GM23338 (cell line): ENCODE measurements around the gene PRSS56. TPM values are rescaled to one million over a fixed set of nuclear protein-coding genes. Genes with fewer than 3 reads are reported as not detected.

ENCODE experiments used
- ATAC-seq: fragments of 200-7000 bp; cut with Tn5 transposase; 3 replicates; pipeline ENCODE4 v1.9.1; 2020
- DNase-seq: peaks from one replicate; pipeline ENCODE4 v3.0.0-alpha.2; 2015; ENCODE audit warnings: low spot score
- H2AFZ ChIP-seq: fragments of 200-600 bp; sonication (generic); 2 replicates; pipeline ENCODE4 v1.8.0; 2016; ENCODE audit warnings: antibody characterized with exemption, mild to moderate bottlenecking, moderate library complexity
- H3F3A ChIP-seq: fragments of 200-600 bp; sonication (generic); replicated peaks from 2 replicates; pipeline ENCODE4 v1.8.0; 2017; ENCODE audit warnings: antibody characterized with exemption, mixed run types, low read depth
- H3K27ac ChIP-seq: fragments of 200-600 bp; sonication (generic); 2 replicates; pipeline ENCODE4 v1.6.1; 2016; ENCODE audit warnings: low read depth
- H3K27me3 ChIP-seq: fragments of 200-600 bp; sonication (generic); 2 replicates; pipeline ENCODE4 v1.8.0; 2016; ENCODE audit warnings: mild to moderate bottlenecking, mixed run types, moderate library complexity; ENCODE audit not compliant: insufficient read depth
- H3K36me3 ChIP-seq: fragments of 200-600 bp; sonication (generic); 2 replicates; pipeline ENCODE4 v1.8.0; 2016; ENCODE audit warnings: mild to moderate bottlenecking; ENCODE audit not compliant: insufficient read depth
- H3K4me1 ChIP-seq: fragments of 200-600 bp; sonication (generic); 2 replicates; pipeline ENCODE4 v1.8.0; 2016; ENCODE audit warnings: mild to moderate bottlenecking, moderate library complexity; ENCODE audit not compliant: insufficient read depth
- H3K4me2 ChIP-seq: fragments of 200-600 bp; sonication (generic); 2 replicates; pipeline ENCODE4 v1.7.1; 2017; ENCODE audit warnings: mixed run types
- H3K4me3 ChIP-seq: fragments of 200-600 bp; sonication (generic); 2 replicates; pipeline ENCODE4 v1.6.1; 2016; ENCODE audit warnings: mixed run types
- H3K79me2 ChIP-seq: fragments of 200-600 bp; sonication (generic); replicated peaks from 2 replicates; pipeline ENCODE4 v1.8.0; 2017; ENCODE audit warnings: mild to moderate bottlenecking; ENCODE audit not compliant: insufficient read depth
- H3K9me2 ChIP-seq: fragments of 200-600 bp; sonication (generic); 2 replicates; pipeline ENCODE4 v1.8.0; 2017; ENCODE audit not compliant: insufficient read depth
- H4K20me1 ChIP-seq: fragments of 200-600 bp; sonication (generic); replicated peaks from 2 replicates; pipeline ENCODE4 v1.8.0; 2017; ENCODE audit warnings: mild to moderate bottlenecking; ENCODE audit not compliant: insufficient read depth
- H3K27ac Mint-ChIP-seq: 2 replicates; pipeline ENCODE4 v1.8.0; 2020; ENCODE audit warnings: inconsistent platforms, mild to moderate bottlenecking, moderate library complexity, mixed read lengths
- H3K27me3 Mint-ChIP-seq: 3 replicates; pipeline ENCODE4 v1.8.0; 2022; ENCODE audit warnings: low read depth, mild to moderate bottlenecking, moderate library complexity, mixed read lengths, inconsistent platforms; ENCODE audit not compliant: insufficient read depth, poor library complexity
- H3K36me3 Mint-ChIP-seq: 3 replicates; pipeline ENCODE4 v1.8.0; 2021; ENCODE audit warnings: low read depth, mild to moderate bottlenecking, inconsistent platforms, moderate library complexity, mixed read lengths
- H3K4me1 Mint-ChIP-seq: 3 replicates; pipeline ENCODE4 v1.8.0; 2020; ENCODE audit warnings: mild to moderate bottlenecking, inconsistent platforms, mixed read lengths
- H3K4me3 Mint-ChIP-seq: 3 replicates; pipeline ENCODE4 v1.8.0; 2021; ENCODE audit warnings: moderate library complexity, mild to moderate bottlenecking, inconsistent platforms, mixed read lengths
- H3K9me3 Mint-ChIP-seq: 3 replicates; pipeline ENCODE4 v1.8.0; 2020; ENCODE audit warnings: moderate library complexity, mild to moderate bottlenecking, inconsistent platforms, mixed read lengths
- CREB1 ChIP-seq: fragments of 250-450 bp; sonication (Bioruptor Pico); IDR thresholded peaks from 2 replicates; pipeline ENCODE4 v1.5.0; 2020; ENCODE audit warnings: low read depth, mild to moderate bottlenecking, moderate library complexity
- ETS1 ChIP-seq: IDR thresholded peaks from 2 replicates; pipeline ENCODE4 v1.6.1; 2016; ENCODE audit warnings: antibody characterized with exemption
- NANOG ChIP-seq: IDR thresholded peaks from 2 replicates; pipeline ENCODE4 v1.6.1; 2016; ENCODE audit warnings: antibody characterized with exemption, borderline replicate concordance
- POLR2AphosphoS5 ChIP-seq: IDR thresholded peaks from 2 replicates; pipeline ENCODE4 v1.6.1; 2016; ENCODE audit warnings: antibody characterized with exemption, low read depth
- ZNF114 ChIP-seq: fragments of 250-450 bp; sonication (Bioruptor Pico); IDR thresholded peaks from 2 replicates; pipeline ENCODE4 v1.5.0; 2020; ENCODE audit warnings: mild to moderate bottlenecking, moderate library complexity
- polyA plus RNA-seq: library from polyadenylated mRNA; unstranded; fragments of >200 nt; fragmentation: Nextera tagmentation; extraction: Ambion mirVana; gene quantifications from 2 replicates; pipeline ENCODE4 v1.2.1, GENCODE V29; 2016
- total RNA-seq: library from RNA; depleted of rRNA; stranded (reverse); fragments of >200 nt; shearing (Covaris generic); gene quantifications from 2 replicates; pipeline ENCODE4 v1.2.3, GENCODE V29; 2014
- TF ChIP-seq, protein P1 (sequence below): IDR thresholded peaks from one replicate; pipeline ENCODE4 v1.6.1; 2018; ENCODE audit warnings: antibody characterized with exemption; ENCODE audit not compliant: unreplicated experiment
- TF ChIP-seq, protein P2 (sequence below), 2 experiments: fragments of 200-600 bp in 1 of 2; sonication (generic) in 1 of 2; conservative IDR thresholded peaks; 2 replicates each; pipeline versions ENCODE4 v1.5.1 to v1.6.1; 2016 to 2017; ENCODE audit warnings: antibody characterized with exemption in 2 of 2, low read depth in 2 of 2, mild to moderate bottlenecking in 2 of 2, moderate library complexity in 1 of 2
- TF ChIP-seq, protein P3 (sequence below): fragments of 250-450 bp; sonication (Bioruptor Pico); IDR thresholded peaks from 2 replicates; pipeline ENCODE4 v1.5.0; 2020; ENCODE audit warnings: mild to moderate bottlenecking, moderate library complexity

PRSS56 gene
- total and polyA plus RNA-seq, 2 experiments from 2014 or later, result 0.27 to 0.31 TPM

DNA sequence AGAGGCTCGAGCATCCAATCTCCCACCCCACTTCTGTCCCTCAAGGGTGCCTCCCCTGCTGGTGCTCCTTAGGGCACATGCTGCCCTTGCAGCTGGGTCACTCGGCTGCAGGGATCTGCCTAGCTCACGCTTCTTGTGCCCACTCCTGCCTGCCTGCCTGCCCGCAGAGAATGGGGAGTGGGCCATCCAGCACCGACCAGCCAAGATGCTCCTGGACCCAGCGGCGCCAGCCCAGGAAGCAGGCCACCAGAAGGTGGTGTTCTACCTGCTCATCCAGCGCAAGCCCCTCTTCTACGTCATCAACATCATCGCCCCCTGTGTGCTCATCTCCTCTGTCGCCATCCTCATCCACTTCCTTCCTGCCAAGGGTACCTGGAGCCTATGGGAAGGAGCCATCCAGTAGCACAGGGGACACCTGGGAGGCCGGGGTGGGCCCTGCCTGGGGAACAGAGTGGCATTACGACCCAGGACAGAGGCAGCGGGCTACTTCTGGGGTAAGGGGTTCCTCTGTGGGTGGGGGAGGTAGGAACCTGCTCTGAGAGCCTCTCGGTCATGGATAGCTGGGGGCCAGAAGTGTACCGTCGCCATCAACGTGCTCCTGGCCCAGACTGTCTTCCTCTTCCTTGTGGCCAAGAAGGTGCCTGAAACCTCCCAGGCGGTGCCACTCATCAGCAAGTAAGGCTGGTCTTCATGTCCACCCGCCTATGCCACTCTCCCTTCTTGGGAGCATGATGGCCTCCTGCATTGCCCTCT is 22.7 kb downstream of the PRSS56 start:
- Histone ChIP-seq H3K4me3 (no peak overlapping the region), H3K36me3 (peaks cover 7% of the 10 kb centered on the region; the same call in 1 of the 2 replicates), H3K79me2 (peaks cover 14% of the 10 kb centered on the region), H3K4me2 (no peak overlapping the region), H3K4me1 (peaks cover 4% of the 10 kb centered on the region; the same call in 1 of the 2 replicates), H2AFZ (no peak overlapping the region), H4K20me1 (0 out of 2 replicates have a peak, but pooled peaks cover under 1% of the 10 kb centered on the region), H3K27ac (no peak overlapping the region), H3K27me3 (no peaks in the 10 kb centered on the region), H3F3A (no peaks in the 10 kb centered on the region), H3K9me2 (no peaks in the 10 kb centered on the region)
- H3K4me1 Mint-ChIP-seq, result peaks cover 25% of the 10 kb centered on the region
- H3K4me3 Mint-ChIP-seq, result no peak overlapping the region
- ATAC-seq (no peak), DNase-seq (no peak)
- no peak overlapping the region for H3K27ac Mint-ChIP-seq
- H3K27me3 Mint-ChIP-seq, result peaks cover 9% of the 10 kb centered on the region
- TF ChIP-seq, protein P1, sequence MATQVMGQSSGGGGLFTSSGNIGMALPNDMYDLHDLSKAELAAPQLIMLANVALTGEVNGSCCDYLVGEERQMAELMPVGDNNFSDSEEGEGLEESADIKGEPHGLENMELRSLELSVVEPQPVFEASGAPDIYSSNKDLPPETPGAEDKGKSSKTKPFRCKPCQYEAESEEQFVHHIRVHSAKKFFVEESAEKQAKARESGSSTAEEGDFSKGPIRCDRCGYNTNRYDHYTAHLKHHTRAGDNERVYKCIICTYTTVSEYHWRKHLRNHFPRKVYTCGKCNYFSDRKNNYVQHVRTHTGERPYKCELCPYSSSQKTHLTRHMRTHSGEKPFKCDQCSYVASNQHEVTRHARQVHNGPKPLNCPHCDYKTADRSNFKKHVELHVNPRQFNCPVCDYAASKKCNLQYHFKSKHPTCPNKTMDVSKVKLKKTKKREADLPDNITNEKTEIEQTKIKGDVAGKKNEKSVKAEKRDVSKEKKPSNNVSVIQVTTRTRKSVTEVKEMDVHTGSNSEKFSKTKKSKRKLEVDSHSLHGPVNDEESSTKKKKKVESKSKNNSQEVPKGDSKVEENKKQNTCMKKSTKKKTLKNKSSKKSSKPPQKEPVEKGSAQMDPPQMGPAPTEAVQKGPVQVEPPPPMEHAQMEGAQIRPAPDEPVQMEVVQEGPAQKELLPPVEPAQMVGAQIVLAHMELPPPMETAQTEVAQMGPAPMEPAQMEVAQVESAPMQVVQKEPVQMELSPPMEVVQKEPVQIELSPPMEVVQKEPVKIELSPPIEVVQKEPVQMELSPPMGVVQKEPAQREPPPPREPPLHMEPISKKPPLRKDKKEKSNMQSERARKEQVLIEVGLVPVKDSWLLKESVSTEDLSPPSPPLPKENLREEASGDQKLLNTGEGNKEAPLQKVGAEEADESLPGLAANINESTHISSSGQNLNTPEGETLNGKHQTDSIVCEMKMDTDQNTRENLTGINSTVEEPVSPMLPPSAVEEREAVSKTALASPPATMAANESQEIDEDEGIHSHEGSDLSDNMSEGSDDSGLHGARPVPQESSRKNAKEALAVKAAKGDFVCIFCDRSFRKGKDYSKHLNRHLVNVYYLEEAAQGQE, result no peak
- TF ChIP-seq NANOG, result no peak
- no peak for TF ChIP-seq POLR2AphosphoS5
- TF ChIP-seq, protein P2, sequence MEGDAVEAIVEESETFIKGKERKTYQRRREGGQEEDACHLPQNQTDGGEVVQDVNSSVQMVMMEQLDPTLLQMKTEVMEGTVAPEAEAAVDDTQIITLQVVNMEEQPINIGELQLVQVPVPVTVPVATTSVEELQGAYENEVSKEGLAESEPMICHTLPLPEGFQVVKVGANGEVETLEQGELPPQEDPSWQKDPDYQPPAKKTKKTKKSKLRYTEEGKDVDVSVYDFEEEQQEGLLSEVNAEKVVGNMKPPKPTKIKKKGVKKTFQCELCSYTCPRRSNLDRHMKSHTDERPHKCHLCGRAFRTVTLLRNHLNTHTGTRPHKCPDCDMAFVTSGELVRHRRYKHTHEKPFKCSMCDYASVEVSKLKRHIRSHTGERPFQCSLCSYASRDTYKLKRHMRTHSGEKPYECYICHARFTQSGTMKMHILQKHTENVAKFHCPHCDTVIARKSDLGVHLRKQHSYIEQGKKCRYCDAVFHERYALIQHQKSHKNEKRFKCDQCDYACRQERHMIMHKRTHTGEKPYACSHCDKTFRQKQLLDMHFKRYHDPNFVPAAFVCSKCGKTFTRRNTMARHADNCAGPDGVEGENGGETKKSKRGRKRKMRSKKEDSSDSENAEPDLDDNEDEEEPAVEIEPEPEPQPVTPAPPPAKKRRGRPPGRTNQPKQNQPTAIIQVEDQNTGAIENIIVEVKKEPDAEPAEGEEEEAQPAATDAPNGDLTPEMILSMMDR (conservative IDR thresholded peaks at IDR 0.05; ENCODE audit: low read depth in 2 of 2), result no peak
- no peak for TF ChIP-seq ETS1
- no peak for TF ChIP-seq ZNF114 (CRISPR knock-in tag)
- H3K36me3 Mint-ChIP-seq, result peaks cover 13% of the 10 kb centered on the region
- no peaks in the 10 kb centered on the region for H3K9me3 Mint-ChIP-seq

- DNase-seq, result no peak
- Histone ChIP-seq H3F3A (no peaks in the 10 kb centered on the region), H3K4me3 (no peak overlapping the region), H4K20me1 (0 out of 2 replicates have a peak, but pooled peaks cover 3% of the 10 kb centered on the region), H2AFZ (no peak overlapping the region), H3K79me2 (peaks cover 20% of the 10 kb centered on the region), H3K27me3 (no peaks in the 10 kb centered on the region), H3K36me3 (peaks cover 7% of the 10 kb centered on the region; the same call in 1 of the 2 replicates), H3K4me2 (no peak overlapping the region), H3K4me1 (peaks cover under 1% of the 10 kb centered on the region; the same call in 1 of the 2 replicates), H3K9me2 (no peaks in the 10 kb centered on the region), H3K27ac (no peak overlapping the region)
- Mint-ChIP-seq H3K27me3 (peaks cover 11% of the 10 kb centered on the region), H3K4me3 (no peak overlapping the region), H3K36me3 (peaks cover 19% of the 10 kb centered on the region), H3K4me1 (peaks cover 21% of the 10 kb centered on the region), H3K9me3 (peaks cover under 1% of the 10 kb centered on the region; the same call in 1 of the 3 replicates), H3K27ac (no peak overlapping the region)
- ATAC-seq, result no peak
- TF ChIP-seq CREB1 (CRISPR knock-in tag) (no peak), ZNF114 (CRISPR knock-in tag) (no peak)
- TF ChIP-seq, protein P3, sequence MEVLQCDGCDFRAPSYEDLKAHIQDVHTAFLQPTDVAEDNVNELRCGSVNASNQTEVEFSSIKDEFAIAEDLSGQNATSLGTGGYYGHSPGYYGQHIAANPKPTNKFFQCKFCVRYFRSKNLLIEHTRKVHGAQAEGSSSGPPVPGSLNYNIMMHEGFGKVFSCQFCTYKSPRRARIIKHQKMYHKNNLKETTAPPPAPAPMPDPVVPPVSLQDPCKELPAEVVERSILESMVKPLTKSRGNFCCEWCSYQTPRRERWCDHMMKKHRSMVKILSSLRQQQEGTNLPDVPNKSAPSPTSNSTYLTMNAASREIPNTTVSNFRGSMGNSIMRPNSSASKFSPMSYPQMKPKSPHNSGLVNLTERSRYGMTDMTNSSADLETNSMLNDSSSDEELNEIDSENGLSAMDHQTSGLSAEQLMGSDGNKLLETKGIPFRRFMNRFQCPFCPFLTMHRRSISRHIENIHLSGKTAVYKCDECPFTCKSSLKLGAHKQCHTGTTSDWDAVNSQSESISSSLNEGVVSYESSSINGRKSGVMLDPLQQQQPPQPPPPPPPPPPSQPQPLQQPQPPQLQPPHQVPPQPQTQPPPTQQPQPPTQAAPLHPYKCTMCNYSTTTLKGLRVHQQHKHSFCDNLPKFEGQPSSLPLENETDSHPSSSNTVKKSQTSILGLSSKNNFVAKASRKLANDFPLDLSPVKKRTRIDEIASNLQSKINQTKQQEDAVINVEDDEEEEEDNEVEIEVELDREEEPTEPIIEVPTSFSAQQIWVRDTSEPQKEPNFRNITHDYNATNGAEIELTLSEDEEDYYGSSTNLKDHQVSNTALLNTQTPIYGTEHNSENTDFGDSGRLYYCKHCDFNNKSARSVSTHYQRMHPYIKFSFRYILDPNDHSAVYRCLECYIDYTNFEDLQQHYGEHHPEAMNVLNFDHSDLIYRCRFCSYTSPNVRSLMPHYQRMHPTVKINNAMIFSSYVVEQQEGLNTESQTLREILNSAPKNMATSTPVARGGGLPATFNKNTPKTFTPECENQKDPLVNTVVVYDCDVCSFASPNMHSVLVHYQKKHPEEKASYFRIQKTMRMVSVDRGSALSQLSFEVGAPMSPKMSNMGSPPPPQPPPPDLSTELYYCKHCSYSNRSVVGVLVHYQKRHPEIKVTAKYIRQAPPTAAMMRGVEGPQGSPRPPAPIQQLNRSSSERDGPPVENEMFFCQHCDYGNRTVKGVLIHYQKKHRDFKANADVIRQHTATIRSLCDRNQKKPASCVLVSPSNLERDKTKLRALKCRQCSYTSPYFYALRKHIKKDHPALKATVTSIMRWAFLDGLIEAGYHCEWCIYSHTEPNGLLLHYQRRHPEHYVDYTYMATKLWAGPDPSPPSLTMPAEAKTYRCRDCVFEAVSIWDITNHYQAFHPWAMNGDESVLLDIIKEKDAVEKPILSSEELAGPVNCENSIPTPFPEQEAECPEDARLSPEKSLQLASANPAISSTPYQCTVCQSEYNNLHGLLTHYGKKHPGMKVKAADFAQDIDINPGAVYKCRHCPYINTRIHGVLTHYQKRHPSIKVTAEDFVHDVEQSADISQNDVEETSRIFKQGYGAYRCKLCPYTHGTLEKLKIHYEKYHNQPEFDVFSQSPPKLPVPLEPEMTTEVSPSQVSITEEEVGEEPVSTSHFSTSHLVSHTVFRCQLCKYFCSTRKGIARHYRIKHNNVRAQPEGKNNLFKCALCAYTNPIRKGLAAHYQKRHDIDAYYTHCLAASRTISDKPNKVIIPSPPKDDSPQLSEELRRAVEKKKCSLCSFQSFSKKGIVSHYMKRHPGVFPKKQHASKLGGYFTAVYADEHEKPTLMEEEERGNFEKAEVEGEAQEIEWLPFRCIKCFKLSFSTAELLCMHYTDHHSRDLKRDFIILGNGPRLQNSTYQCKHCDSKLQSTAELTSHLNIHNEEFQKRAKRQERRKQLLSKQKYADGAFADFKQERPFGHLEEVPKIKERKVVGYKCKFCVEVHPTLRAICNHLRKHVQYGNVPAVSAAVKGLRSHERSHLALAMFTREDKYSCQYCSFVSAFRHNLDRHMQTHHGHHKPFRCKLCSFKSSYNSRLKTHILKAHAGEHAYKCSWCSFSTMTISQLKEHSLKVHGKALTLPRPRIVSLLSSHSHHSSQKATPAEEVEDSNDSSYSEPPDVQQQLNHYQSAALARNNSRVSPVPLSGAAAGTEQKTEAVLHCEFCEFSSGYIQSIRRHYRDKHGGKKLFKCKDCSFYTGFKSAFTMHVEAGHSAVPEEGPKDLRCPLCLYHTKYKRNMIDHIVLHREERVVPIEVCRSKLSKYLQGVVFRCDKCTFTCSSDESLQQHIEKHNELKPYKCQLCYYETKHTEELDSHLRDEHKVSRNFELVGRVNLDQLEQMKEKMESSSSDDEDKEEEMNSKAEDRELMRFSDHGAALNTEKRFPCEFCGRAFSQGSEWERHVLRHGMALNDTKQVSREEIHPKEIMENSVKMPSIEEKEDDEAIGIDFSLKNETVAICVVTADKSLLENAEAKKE (CRISPR knock-in tag), result no peak
Observed at GRCh38 chr2:232543491-232543890, 23.3 kb downstream of the PRSS56 start.
